ENCODE results near the gene CTDSP1.

Gene CTDSP1

DNA sequence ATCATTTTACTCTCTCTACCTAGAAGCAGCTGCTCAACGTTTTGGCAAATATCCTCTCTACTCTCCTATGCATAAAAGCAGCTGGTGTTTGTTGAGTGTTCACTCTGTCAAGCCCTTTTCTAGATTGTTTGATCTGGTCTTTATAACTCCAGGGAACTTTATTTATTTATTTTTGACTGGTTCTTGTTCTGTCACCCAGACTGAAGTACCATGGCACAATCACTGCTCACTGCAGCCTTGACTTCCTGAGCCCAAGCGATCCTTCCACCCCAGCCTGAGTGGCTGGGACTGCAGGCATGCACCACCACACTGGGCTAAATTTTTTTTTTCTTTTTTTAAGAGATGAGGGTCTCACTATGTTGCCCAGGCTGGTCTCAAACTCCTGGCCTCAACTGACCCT is 30.3 kb upstream of the CTDSP1 start:
- H3K4me3 ChIP-seq (ENCODE audit: control insufficient read depth, low read depth, low read length): no peak overlapping the region
- TF ChIP-seq, protein P1, sequence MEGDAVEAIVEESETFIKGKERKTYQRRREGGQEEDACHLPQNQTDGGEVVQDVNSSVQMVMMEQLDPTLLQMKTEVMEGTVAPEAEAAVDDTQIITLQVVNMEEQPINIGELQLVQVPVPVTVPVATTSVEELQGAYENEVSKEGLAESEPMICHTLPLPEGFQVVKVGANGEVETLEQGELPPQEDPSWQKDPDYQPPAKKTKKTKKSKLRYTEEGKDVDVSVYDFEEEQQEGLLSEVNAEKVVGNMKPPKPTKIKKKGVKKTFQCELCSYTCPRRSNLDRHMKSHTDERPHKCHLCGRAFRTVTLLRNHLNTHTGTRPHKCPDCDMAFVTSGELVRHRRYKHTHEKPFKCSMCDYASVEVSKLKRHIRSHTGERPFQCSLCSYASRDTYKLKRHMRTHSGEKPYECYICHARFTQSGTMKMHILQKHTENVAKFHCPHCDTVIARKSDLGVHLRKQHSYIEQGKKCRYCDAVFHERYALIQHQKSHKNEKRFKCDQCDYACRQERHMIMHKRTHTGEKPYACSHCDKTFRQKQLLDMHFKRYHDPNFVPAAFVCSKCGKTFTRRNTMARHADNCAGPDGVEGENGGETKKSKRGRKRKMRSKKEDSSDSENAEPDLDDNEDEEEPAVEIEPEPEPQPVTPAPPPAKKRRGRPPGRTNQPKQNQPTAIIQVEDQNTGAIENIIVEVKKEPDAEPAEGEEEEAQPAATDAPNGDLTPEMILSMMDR (conservative IDR thresholded peaks at IDR 0.05; ENCODE audit: control insufficient read depth, insufficient read depth, low read depth, low read length): no peak
- no peak for DNase-seq (ENCODE audit: low read depth)

DNA sequence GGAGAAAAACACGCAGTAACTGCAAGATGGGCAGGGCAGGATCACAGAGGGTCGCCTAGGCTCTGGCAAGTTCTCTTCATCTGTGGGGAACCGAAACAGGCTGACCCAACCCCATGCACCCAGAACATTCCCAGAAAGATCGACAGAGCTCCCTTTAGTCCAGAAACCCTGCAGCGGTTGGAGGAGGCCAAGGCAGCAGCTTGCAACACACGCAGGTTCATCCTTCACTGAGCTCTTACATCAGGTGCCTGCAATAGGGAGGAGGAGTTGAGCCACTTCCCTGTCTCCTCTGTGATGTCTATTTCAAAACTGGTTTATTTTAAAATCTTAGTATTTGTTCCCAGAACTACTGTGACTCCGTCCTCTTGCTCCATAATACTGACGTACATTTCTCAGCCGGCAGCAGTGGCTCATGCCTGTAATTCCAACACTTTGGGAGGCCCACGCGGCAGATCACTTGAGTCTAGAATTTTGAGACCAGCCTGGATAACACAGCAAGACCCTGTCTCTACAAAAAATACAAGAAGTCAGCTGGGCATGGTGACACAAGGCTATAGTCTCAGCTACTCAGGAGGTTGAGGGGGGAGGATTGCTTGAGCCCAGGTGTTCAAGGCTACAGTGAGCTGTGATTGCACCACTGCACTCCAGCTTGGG is 29.1 kb upstream of the CTDSP1 start:
- TF ChIP-seq, protein P1 (conservative IDR thresholded peaks at IDR 0.05; ENCODE audit: control insufficient read depth, insufficient read depth, low read depth, low read length): no peak
- DNase-seq (ENCODE audit: low read depth): peak; percentile 48
- no peak overlapping the region for H3K4me3 ChIP-seq (ENCODE audit: control insufficient read depth, low read depth, low read length)

GRCh38 chr2:218371983-218372350 is 27.7 kb upstream of the CTDSP1 start:
- H3K4me3 ChIP-seq (ENCODE audit: control insufficient read depth, low read depth, low read length): no peak overlapping the region
- DNase-seq (ENCODE audit: low read depth): no peak
- TF ChIP-seq, protein P1 (conservative IDR thresholded peaks at IDR 0.05; ENCODE audit: control insufficient read depth, insufficient read depth, low read depth, low read length): no peak

- TF ChIP-seq, protein P1 (conservative IDR thresholded peaks at IDR 0.05; ENCODE audit: control insufficient read depth, insufficient read depth, low read depth, low read length): no peak
- no peak for DNase-seq (ENCODE audit: low read depth)
- H3K4me3 ChIP-seq (ENCODE audit: control insufficient read depth, low read depth, low read length): no peak overlapping the region
These were observed 24.9 kb upstream of the CTDSP1 start for GRCh38 chr2:218374795-218375194.

DNA sequence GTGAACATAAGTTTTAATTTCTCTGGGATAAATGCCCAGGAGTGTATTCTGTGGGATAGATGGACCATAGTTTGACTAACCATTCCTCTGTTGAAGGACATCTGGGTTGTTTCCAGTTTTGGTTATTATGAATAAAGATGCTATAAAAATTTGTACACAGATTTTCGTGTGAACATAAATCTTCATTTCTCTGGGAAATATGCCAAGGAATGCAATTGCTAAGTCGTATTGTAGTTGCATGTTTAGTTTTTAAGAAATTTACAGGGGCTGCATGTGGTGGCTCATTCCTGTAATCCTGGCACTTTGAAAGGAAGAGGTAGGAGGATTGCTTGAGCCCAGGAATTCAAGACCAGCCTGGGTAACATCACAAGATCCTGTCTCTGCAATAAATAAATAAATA is 24.5 kb upstream of the CTDSP1 start:
- DNase-seq (ENCODE audit: low read depth): peak; percentile 53

GRCh38 chr2:218378053-218378452 is 21.6 kb upstream of the CTDSP1 start:
- H3K4me3 ChIP-seq (ENCODE audit: control insufficient read depth, low read depth, low read length): no peak overlapping the region
- TF ChIP-seq, protein P1 (conservative IDR thresholded peaks at IDR 0.05; ENCODE audit: control insufficient read depth, insufficient read depth, low read depth, low read length): no peak
- no peak for DNase-seq (ENCODE audit: low read depth)

More for the DNA sequence above, 24.5 kb upstream of the CTDSP1 start:
- TF ChIP-seq, protein P1 (conservative IDR thresholded peaks at IDR 0.05; ENCODE audit: control insufficient read depth, insufficient read depth, low read depth, low read length): no peak
- no peak overlapping the region for H3K4me3 ChIP-seq (ENCODE audit: control insufficient read depth, low read depth, low read length)
